Trophoblast cell (in vitro differentiated cells and primary cell): Measurements from ENCODE around the gene ANKK1.

Experiments
- DNase-seq, 2 donors: peaks; one replicate each; pipeline ENCODE4 v3.0.0-alpha.2; 2016
- H2AFZ ChIP-seq: 2 replicates; pipeline ENCODE4 v1.6.1; 2013; ENCODE audit warnings: low read length, moderate library complexity, mild to moderate bottlenecking; ENCODE audit not compliant: insufficient read depth, poor library complexity
- H2AK5ac ChIP-seq: 2 replicates; pipeline ENCODE4 v1.6.1; 2013; ENCODE audit warnings: mild to moderate bottlenecking, low read length
- H2BK120ac ChIP-seq: 2 replicates; pipeline ENCODE4 v1.6.1; 2013; ENCODE audit warnings: low read length, mild to moderate bottlenecking, moderate library complexity; ENCODE audit not compliant: insufficient read depth, poor library complexity
- H2BK12ac ChIP-seq: 2 replicates; pipeline ENCODE4 v1.6.1; 2013; ENCODE audit warnings: mild to moderate bottlenecking, low read length, moderate library complexity
- H2BK5ac ChIP-seq: 2 replicates; pipeline ENCODE4 v1.6.1; 2013; ENCODE audit warnings: low read length, low read depth, moderate library complexity, mild to moderate bottlenecking; ENCODE audit not compliant: poor library complexity
- H3K14ac ChIP-seq: 2 replicates; pipeline ENCODE4 v1.6.1; 2013; ENCODE audit warnings: mild to moderate bottlenecking, low read length
- H3K18ac ChIP-seq: 2 replicates; pipeline ENCODE4 v1.6.1; 2013; ENCODE audit warnings: mild to moderate bottlenecking, low read length
- H3K23ac ChIP-seq: 2 replicates; pipeline ENCODE4 v1.6.1; 2013; ENCODE audit warnings: low read length
- H3K27ac ChIP-seq: 2 replicates; pipeline ENCODE4 v1.5.1; 2013; ENCODE audit warnings: low read depth, mild to moderate bottlenecking, inconsistent platforms, low read length, moderate library complexity
- H3K27me3 ChIP-seq: 2 replicates; pipeline ENCODE4 v1.6.1; 2013; ENCODE audit warnings: inconsistent platforms, mild to moderate bottlenecking, low read length, moderate library complexity; ENCODE audit not compliant: insufficient read depth
- H3K36me3 ChIP-seq, 2 experiments: 1 replicate in 1 of 2; 2 replicates in 1 of 2; pipeline ENCODE4 v1.6.1; 2013; ENCODE audit warnings: low read length in 2 of 2, mild to moderate bottlenecking in 2 of 2, moderate library complexity in 1 of 2; ENCODE audit not compliant: insufficient read depth in 2 of 2, control insufficient read depth in 1 of 2
- H3K4ac ChIP-seq: 2 replicates; pipeline ENCODE4 v1.6.1; 2013; ENCODE audit warnings: low read depth, mild to moderate bottlenecking, low read length, moderate library complexity
- H3K4me1 ChIP-seq, 2 experiments: 1 replicate in 1 of 2; 2 replicates in 1 of 2; pipeline ENCODE4 v1.6.1; 2013; ENCODE audit warnings: low read length in 2 of 2, mild to moderate bottlenecking in 2 of 2, moderate library complexity in 1 of 2; ENCODE audit not compliant: insufficient read depth in 2 of 2, control insufficient read depth in 1 of 2
- H3K4me2 ChIP-seq: 2 replicates; pipeline ENCODE4 v1.6.1; 2013; ENCODE audit warnings: inconsistent platforms, mild to moderate bottlenecking, low read length, moderate library complexity
- H3K4me3 ChIP-seq: 2 replicates; pipeline ENCODE4 v1.5.1; 2013; ENCODE audit warnings: mild to moderate bottlenecking, low read depth, low read length, inconsistent platforms
- H3K79me1 ChIP-seq: one replicate; pipeline ENCODE4 v1.6.1; 2013; ENCODE audit warnings: low read length
- H3K79me2 ChIP-seq: 2 replicates; pipeline ENCODE4 v1.6.1; 2013; ENCODE audit warnings: low read length, mild to moderate bottlenecking; ENCODE audit not compliant: control insufficient read depth, insufficient read depth, poor library complexity
- H3K9ac ChIP-seq: 2 replicates; pipeline ENCODE4 v1.6.1; 2013; ENCODE audit warnings: mild to moderate bottlenecking, low read length
- H3K9me3 ChIP-seq: 2 replicates; pipeline ENCODE4 v1.6.1; 2013; ENCODE audit warnings: low read depth, mild to moderate bottlenecking, control low read depth, inconsistent platforms, low read length; ENCODE audit not compliant: insufficient read depth
- H4K12ac ChIP-seq: 2 replicates; pipeline ENCODE4 v1.6.1; 2013; ENCODE audit warnings: low read depth, mild to moderate bottlenecking, low read length, moderate library complexity
- H4K8ac ChIP-seq: 2 replicates; pipeline ENCODE4 v1.6.1; 2013; ENCODE audit warnings: low read depth, mild to moderate bottlenecking, low read length, moderate library complexity
- H4K91ac ChIP-seq: one replicate; pipeline ENCODE4 v1.6.1; 2013; ENCODE audit warnings: low read depth, mild to moderate bottlenecking, low read length, moderate library complexity
- WGBS: extraction: QIAGEN DNeasy Blood & Tissue Kit; methylation state at CpG from one replicate; pipeline ENCODE4 v1.1.7; 2013; ENCODE audit warnings: missing lambda C conversion rate; ENCODE audit not compliant: insufficient read length, insufficient coverage; ENCODE audit errors: extremely low coverage; 5-methylcytosine and 5-hydroxymethylcytosine counted together

The ANKK1 gene

DNA sequence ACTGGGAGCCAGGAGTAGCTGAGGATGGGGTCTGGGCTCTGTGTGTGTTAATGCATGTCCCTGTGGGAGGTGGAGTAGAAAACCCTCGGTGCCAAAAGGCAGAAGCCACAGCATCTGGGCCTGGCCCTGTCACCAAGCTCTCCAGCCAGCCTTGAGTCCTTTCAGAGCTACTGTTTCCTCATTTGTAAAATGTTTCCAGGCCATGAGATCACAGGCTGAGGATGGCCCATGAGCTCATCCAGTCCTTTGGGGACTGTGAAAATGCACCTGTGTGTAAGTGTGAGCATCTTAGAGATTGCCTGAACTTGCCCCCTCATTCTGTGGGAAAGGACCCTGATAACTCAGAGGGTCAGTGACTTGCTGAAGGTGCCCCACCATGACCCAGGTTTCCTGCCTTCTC lies 9.1 kb downstream of the ANKK1 start:
- no CpG with 5 or more reads among the region's 1 CpG for WGBS
- no peaks in the 10 kb centered on the region for H3K27me3 ChIP-seq

DNA sequence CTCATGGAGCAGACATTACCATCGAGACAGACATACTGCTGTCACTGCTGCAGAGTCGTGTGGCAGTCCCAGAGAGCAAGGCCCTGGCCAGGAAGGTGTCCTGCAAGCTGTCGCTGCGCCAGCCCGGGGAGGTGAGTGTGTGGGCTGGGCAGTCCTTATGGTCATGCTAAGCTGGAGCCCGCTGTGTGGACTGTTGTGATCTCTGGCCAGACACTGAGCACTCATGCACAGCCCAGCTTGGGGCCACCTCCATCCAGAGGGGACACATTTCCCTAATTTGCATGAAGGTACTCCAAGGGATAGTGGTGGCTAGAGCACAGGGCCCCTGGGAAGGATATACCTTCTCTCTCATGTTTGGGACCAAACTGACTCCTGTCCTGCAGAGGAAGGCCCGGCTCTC lies 9.6 kb downstream of the ANKK1 start:
- no peaks in the 10 kb centered on the region for H3K36me3 ChIP-seq
- H3K4ac ChIP-seq: no peak overlapping the region
- H3K14ac ChIP-seq: no peak overlapping the region
- H4K12ac ChIP-seq: no peak overlapping the region
- H3K4me2 ChIP-seq: no peak overlapping the region
- no peak overlapping the region for H3K18ac ChIP-seq
- H4K91ac ChIP-seq: no peak overlapping the region
- no peak overlapping the region for H3K23ac ChIP-seq
- H2BK120ac ChIP-seq: no peak overlapping the region
- H3K9me3 ChIP-seq: no peaks in the 10 kb centered on the region
- H2BK5ac ChIP-seq: no peak overlapping the region
- no peak overlapping the region for H3K27ac ChIP-seq
- no peaks in the 10 kb centered on the region for H3K4me1 ChIP-seq
- DNase-seq: no peak
- no peak overlapping the region for H2AK5ac ChIP-seq
- H2AFZ ChIP-seq: no peak overlapping the region
- no peak overlapping the region for H2BK12ac ChIP-seq
- H3K4me3 ChIP-seq: no peak overlapping the region
- H3K79me1 ChIP-seq: no peaks in the 10 kb centered on the region
- no peaks in the 10 kb centered on the region for H3K27me3 ChIP-seq
- H3K79me2 ChIP-seq: no peaks in the 10 kb centered on the region
- WGBS: no CpG with 5 or more reads among the region's 7 CpGs
- no peak overlapping the region for H3K9ac ChIP-seq
- no peak overlapping the region for H4K8ac ChIP-seq

More for the DNA sequence above, 9.1 kb downstream of the ANKK1 start:
- H2BK12ac ChIP-seq: no peak overlapping the region
- H2BK5ac ChIP-seq: no peak overlapping the region
- H3K14ac ChIP-seq: no peak overlapping the region
- no peaks in the 10 kb centered on the region for H3K36me3 ChIP-seq
- H3K4ac ChIP-seq: no peak overlapping the region
- H3K9me3 ChIP-seq: no peaks in the 10 kb centered on the region
- H2BK120ac ChIP-seq: no peak overlapping the region
- H3K79me2 ChIP-seq: no peaks in the 10 kb centered on the region
- no peak overlapping the region for H3K23ac ChIP-seq
- H3K18ac ChIP-seq: no peak overlapping the region
- no peaks in the 10 kb centered on the region for H3K4me1 ChIP-seq
- H2AFZ ChIP-seq: no peak overlapping the region
- no peak overlapping the region for H4K8ac ChIP-seq
- H3K79me1 ChIP-seq: no peaks in the 10 kb centered on the region
- no peak overlapping the region for H3K9ac ChIP-seq
- no peak overlapping the region for H3K4me3 ChIP-seq
- DNase-seq: no peak
- H3K4me2 ChIP-seq: no peak overlapping the region
- no peak overlapping the region for H4K91ac ChIP-seq
- H4K12ac ChIP-seq: no peak overlapping the region
- H3K27ac ChIP-seq: no peak overlapping the region
- H2AK5ac ChIP-seq: no peak overlapping the region

DNA sequence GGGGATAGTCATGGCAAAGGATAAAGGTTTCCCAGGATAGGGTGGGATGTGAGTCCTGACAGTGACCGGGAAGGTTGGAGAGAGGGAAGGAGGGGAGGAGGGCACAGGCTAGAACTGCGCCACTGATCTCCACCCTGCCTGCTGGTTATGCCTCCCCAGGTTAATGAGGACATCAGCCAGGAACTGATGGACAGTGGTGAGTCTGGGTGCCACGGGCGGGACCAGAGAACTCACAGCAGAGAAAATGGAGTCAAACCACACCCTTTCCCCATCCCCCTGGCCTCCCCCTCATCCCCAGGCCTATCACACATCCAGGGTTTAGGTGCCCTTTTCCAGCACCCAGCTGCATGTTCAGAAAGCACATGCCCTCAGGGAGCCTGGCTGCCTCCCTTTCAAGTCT lies 10.2 kb downstream of the ANKK1 start:
- no peaks in the 10 kb centered on the region for H3K79me2 ChIP-seq
- WGBS: no CpG with 5 or more reads among the region's 4 CpGs
- no peak overlapping the region for H2BK120ac ChIP-seq
- no peak overlapping the region for H3K9ac ChIP-seq
- H2BK12ac ChIP-seq: no peak overlapping the region
- no peak overlapping the region for H3K4me3 ChIP-seq
- no peak overlapping the region for H3K23ac ChIP-seq
- H4K12ac ChIP-seq: no peak overlapping the region
- H3K27me3 ChIP-seq: no peaks in the 10 kb centered on the region
- peaks cover under 1% of the 10 kb centered on the region for H3K9me3 ChIP-seq
- H3K36me3 ChIP-seq: no peaks in the 10 kb centered on the region
- no peak overlapping the region for H3K27ac ChIP-seq
- H2BK5ac ChIP-seq: no peak overlapping the region
- no peak overlapping the region for H3K14ac ChIP-seq
- H4K91ac ChIP-seq: no peak overlapping the region
- no peak overlapping the region for H2AFZ ChIP-seq
- DNase-seq: no peak
- no peak overlapping the region for H2AK5ac ChIP-seq
- H3K4me1 ChIP-seq: no peaks in the 10 kb centered on the region
- H4K8ac ChIP-seq: no peak overlapping the region
- H3K79me1 ChIP-seq: no peaks in the 10 kb centered on the region
- H3K4ac ChIP-seq: no peak overlapping the region
- H3K18ac ChIP-seq: no peak overlapping the region
- H3K4me2 ChIP-seq: no peak overlapping the region

DNA sequence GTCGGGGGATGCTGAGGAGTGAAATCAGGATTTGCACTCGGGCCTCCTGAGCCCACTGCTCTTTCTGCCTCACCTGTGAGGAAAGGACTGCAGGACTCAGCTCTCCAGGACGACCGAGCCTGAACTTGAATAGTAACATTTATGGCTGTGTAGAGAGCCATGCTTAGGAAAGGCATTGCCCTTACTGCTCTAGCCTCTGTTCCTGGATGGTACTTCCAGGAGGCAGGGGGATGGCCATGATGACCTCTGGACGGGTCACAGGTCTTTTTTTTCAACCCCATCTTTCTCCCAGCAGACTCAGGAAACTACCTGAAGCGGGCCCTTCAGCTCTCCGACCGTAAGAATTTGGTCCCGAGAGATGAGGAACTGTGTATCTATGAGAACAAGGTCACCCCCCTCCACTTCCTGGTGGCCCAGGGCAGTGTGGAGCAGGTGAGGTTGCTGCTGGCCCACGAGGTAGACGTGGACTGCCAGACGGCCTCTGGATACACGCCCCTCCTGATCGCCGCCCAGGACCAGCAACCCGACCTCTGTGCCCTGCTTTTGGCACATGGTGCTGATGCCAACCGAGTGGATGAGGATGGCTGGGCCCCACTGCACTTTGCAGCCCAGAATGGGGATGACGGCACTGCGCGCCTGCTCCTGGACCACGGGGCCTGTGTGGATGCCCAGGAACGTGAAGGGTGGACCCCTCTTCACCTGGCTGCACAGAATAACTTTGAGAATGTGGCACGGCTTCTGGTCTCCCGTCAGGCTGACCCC lies 11.3 kb downstream of the ANKK1 start:
- Histone ChIP-seq H3K27ac (no peak overlapping the region), H4K12ac (no peak overlapping the region), H3K79me1 (no peaks in the 10 kb centered on the region), H3K27me3 (no peaks in the 10 kb centered on the region), H3K9ac (no peak overlapping the region), H3K79me2 (no peaks in the 10 kb centered on the region), H3K9me3 (peaks cover 2% of the 10 kb centered on the region), H3K18ac (no peak overlapping the region), H3K23ac (no peak overlapping the region), H3K14ac (no peak overlapping the region), H2AK5ac (no peak overlapping the region), H4K91ac (no peak overlapping the region), H3K4me2 (no peak overlapping the region), H2BK5ac (no peak overlapping the region), H4K8ac (no peak overlapping the region), H3K4ac (no peak overlapping the region), H2BK120ac (no peak overlapping the region), H3K36me3 (no peaks in the 10 kb centered on the region), H3K4me3 (no peak overlapping the region), H2BK12ac (no peak overlapping the region), H2AFZ (no peak overlapping the region), H3K4me1 (no peaks in the 10 kb centered on the region)
- WGBS: no CpG with 5 or more reads among the region's 24 CpGs
- no peak for DNase-seq
